Panc1 (cell line): ENCODE data around the gene ACBD3.

ENCODE experiments used
- CTCF ChIP-seq: fragments of 450-650 bp; IDR thresholded peaks from 2 replicates; pipeline ENCODE4 v1.5.1; 2017; ENCODE audit warnings: mild to moderate bottlenecking
- POLR2AphosphoS5 ChIP-seq: IDR thresholded peaks from 2 replicates; pipeline ENCODE4 v1.6.1; 2012; ENCODE audit warnings: mild to moderate bottlenecking, low read depth, low read length, moderate library complexity
- SIN3A ChIP-seq: IDR thresholded peaks from 2 replicates; pipeline ENCODE4 v1.6.1; 2012; ENCODE audit warnings: low read depth, mild to moderate bottlenecking, low read length, moderate library complexity, borderline replicate concordance; ENCODE audit not compliant: insufficient read depth
- TCF7L2 ChIP-seq: IDR thresholded peaks from 2 replicates; pipeline ENCODE4 v1.6.1; 2011; ENCODE audit warnings: mild to moderate bottlenecking, low read depth, low read length, inconsistent platforms

- TF ChIP-seq CTCF (no peak), SIN3A (no peak), TCF7L2 (no peak), POLR2AphosphoS5 (no peak)
Measured at GRCh38 chr1:226135059-226135651, 51.4 kb downstream of the ACBD3 start.
